Measurements from ENCODE around the gene ARF5. TPM values are rescaled to one million over a fixed set of nuclear protein-coding genes. Genes with fewer than 3 reads are reported as not detected.

The ARF5 gene
- total and polyA plus RNA-seq, 2 of the 8 experiments (the other 6 are each of a cell fraction or from before 2014, with no cell fraction given), result 154 to 579 TPM

GRCh38 chr7:127566242-127566641 is 22.0 kb upstream of the ARF5 start:
- Histone ChIP-seq H4K5ac (ENCODE audit: insufficient read length, low read depth, low read length) (no peak overlapping the region), H3K18ac (ENCODE audit: extremely low read depth, low read length) (no peak overlapping the region), H4K91ac (replicated peaks; ENCODE audit: insufficient read length, low read length) (no peak overlapping the region), H3K14ac (ENCODE audit: insufficient read length) (no peak overlapping the region), H2BK5ac (ENCODE audit: low read depth, low read length) (no peak overlapping the region), H2BK120ac (replicated peaks; ENCODE audit: low read depth, low read length) (no peak overlapping the region), H3K9me3 (ENCODE audit: insufficient read depth in 2 of 2, low read depth in 1 of 2, low read length in 1 of 2) (peaks cover 0 to 5% of the 10 kb centered on the region in 2 experiments; a peak in 1 of 4 replicates), H3K27me3 (replicated peaks in 1 of 4; ENCODE audit: control insufficient read depth in 3 of 4, extremely low read depth in 1 of 4, insufficient read depth in 3 of 4, low read length in 3 of 4) (no peaks in the 10 kb centered on the region), H3K36me3 (ENCODE audit: control insufficient read depth in 2 of 4, insufficient read depth in 4 of 4, low read length in 3 of 4) (no peaks in the 10 kb centered on the region), H3K79me1 (ENCODE audit: low read depth, low read length) (no peaks in the 10 kb centered on the region), H2AFZ (ENCODE audit: low read length) (no peak overlapping the region), H3K4me2 (ENCODE audit: insufficient read depth in 1 of 2, low read depth in 2 of 2, low read length in 2 of 2) (no peak overlapping the region), H3K23ac (ENCODE audit: insufficient read length) (no peak overlapping the region), H3K79me2 (ENCODE audit: control insufficient read depth in 1 of 2, insufficient read depth in 2 of 2, low read length in 2 of 2) (no peaks in the 10 kb centered on the region), H3K9ac (replicated peaks in 1 of 4; ENCODE audit: extremely low read depth in 1 of 4, low read depth in 3 of 4, low read length in 3 of 4) (no peak overlapping the region), H3K27ac (ENCODE audit: low read depth, low read length) (no peak overlapping the region), H3K23me2 (ENCODE audit: low read depth, low read length) (no peaks in the 10 kb centered on the region), H2AK5ac (ENCODE audit: low read depth, low read length) (no peak overlapping the region), H3K4ac (replicated peaks; ENCODE audit: insufficient read length, low read depth, low read length) (no peak overlapping the region), H4K20me1 (replicated peaks in 1 of 2; ENCODE audit: control insufficient read depth in 1 of 2, insufficient read depth in 2 of 2, low read length in 2 of 2) (no peaks in the 10 kb centered on the region), H2BK12ac (ENCODE audit: low read depth, low read length) (no peak overlapping the region), H3K56ac (replicated peaks; ENCODE audit: insufficient read length, low read depth, low read length) (no peak overlapping the region), H3K4me1 (replicated peaks in 1 of 4; ENCODE audit: control insufficient read depth in 3 of 4, insufficient read depth in 4 of 4, low read length in 3 of 4) (no peaks in the 10 kb centered on the region), H2BK15ac (ENCODE audit: low read length) (no peak overlapping the region), H2BK20ac (ENCODE audit: low read length) (no peak overlapping the region), H4K8ac (ENCODE audit: extremely low read depth, insufficient read depth, low read length) (no peak overlapping the region), H3K4me3 (ENCODE audit: extremely low read depth in 1 of 4, insufficient read depth in 2 of 4, low read depth in 3 of 4, low read length in 4 of 4) (no peak overlapping the region)
- TF ChIP-seq KDM5A (IDR thresholded peaks at IDR 0.05; ENCODE audit: low read length) (no peak), TAF7 (optimal IDR thresholded peaks at IDR 0.05; ENCODE audit: borderline replicate concordance, low read depth, low read length) (no peak), EGR1 (IDR thresholded peaks at IDR 0.05; ENCODE audit: borderline replicate concordance, low read depth, low read length) (no peak), BCL11A (IDR thresholded peaks at IDR 0.05; ENCODE audit: low read depth in 2 of 2, low read length in 2 of 2) (no peak), ATF2 (IDR thresholded peaks at IDR 0.05; ENCODE audit: low read length) (no peak), SRF (IDR thresholded peaks at IDR 0.05; ENCODE audit: low read depth, low read length) (no peak), JUND (IDR thresholded peaks at IDR 0.05; ENCODE audit: low read length) (no peak), SIRT6 (IDR thresholded peaks at IDR 0.05; ENCODE audit: low read length) (no peak), POU5F1 (IDR thresholded peaks at IDR 0.05; ENCODE audit: low read depth, low read length) (no peak), FOSL1 (IDR thresholded peaks at IDR 0.05; ENCODE audit: insufficient read depth, low read depth, low read length) (no peak)
- DNase-seq (ENCODE audit: low read depth in 1 of 2, low spot score in 2 of 2), result no peak
- POLR2A ChIA-PET (ENCODE audit: partially characterized antibody), result no interaction called here
- CTCF ChIA-PET (ENCODE audit: partially characterized antibody), result interaction anchor here (1.2 to 1.4 kb wide), 2 partner anchors 16 to 63 kb away, joined by 3 to 5 read pairs; no protein-coding TSS in a partner anchor
- 88% methylated on average over 3 of the region's 3 CpGs; no CpG with 5 or more reads in 1 of the 2 experiments for WGBS, 2 experiments (ENCODE audit: extremely low coverage in 1 of 2, insufficient coverage in 1 of 2, insufficient read length in 1 of 2, insufficient replicate concordance in 2 of 2, low coverage in 1 of 2, low lambda C conversion rate in 2 of 2, missing lambda C conversion rate in 1 of 2)
- FAIRE-seq, result no peak
